ENCODE data around the gene NCOR1.

Gene NCOR1

DNA sequence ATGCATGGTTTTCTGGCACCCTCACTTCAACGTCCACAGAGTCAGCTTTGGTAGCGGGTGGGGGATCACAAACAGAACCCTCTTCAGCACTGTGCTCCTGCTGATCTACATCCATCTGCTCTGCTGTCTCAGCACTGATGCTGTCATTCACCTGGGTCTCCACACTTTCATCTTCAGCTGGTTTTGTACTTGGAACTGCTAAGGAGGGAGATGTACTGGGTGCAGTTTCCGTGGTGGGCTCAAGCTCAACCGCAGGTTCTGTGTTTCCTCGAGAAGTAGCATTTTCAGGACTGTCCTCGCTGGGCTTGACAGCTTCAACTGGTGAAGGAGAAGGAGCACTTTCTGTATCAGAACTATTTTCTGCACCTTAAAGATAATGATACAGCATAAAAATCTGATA is 113.9 kb downstream of the NCOR1 start:
- TF ChIP-seq, protein P1, sequence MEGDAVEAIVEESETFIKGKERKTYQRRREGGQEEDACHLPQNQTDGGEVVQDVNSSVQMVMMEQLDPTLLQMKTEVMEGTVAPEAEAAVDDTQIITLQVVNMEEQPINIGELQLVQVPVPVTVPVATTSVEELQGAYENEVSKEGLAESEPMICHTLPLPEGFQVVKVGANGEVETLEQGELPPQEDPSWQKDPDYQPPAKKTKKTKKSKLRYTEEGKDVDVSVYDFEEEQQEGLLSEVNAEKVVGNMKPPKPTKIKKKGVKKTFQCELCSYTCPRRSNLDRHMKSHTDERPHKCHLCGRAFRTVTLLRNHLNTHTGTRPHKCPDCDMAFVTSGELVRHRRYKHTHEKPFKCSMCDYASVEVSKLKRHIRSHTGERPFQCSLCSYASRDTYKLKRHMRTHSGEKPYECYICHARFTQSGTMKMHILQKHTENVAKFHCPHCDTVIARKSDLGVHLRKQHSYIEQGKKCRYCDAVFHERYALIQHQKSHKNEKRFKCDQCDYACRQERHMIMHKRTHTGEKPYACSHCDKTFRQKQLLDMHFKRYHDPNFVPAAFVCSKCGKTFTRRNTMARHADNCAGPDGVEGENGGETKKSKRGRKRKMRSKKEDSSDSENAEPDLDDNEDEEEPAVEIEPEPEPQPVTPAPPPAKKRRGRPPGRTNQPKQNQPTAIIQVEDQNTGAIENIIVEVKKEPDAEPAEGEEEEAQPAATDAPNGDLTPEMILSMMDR (IDR thresholded peaks at IDR 0.05) = no peak

DNA sequence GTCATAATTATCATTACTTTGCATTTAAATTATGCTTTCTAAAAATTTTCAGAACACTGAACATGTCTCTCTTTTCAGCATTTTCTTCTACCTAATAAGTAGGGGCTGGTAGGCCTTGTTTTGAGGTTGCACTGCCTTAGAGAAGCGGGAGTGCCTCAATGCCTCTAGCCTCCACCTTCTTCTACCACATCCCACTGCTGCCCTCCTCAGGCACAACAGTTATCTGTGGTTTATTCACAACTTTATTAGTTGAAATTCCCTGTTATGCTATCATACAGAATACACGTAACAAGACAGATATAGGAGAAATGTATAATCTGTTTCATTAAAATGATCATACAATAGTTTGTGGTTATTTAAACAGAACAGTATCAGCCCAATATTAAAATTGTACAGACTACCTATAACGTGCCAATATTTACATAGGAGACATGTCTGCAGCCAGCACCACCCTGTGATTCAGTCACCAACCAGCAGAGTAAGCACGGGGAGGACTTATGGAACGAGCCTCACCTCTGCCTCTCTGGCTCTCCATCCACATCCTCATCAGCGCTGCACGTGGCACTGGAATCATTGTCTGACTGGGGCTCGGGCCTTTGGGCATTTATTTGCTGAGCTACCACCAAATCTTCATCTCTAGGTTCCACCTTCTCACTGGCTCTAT is 114.5 kb downstream of the NCOR1 start:
- TF ChIP-seq, protein P1 (IDR thresholded peaks at IDR 0.05) = no peak

DNA sequence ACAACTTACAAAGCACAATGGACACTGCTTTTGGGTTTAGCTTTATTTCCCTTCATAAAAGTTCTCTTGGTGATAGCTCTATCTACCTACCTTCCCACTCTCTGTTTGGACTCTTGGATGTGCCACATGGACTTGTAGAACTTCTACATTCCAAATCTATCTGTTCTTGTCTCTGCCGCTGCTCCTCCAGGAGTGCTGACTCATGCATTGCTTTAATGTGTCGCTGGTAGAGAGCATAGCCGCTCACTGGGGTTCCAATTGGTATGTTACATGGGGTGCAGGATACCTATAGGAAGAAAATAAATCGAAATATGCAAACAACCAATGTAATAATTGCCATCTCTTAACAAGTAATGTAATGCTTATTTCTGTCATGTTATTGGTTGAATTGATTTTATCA is 123.6 kb downstream of the NCOR1 start:
- TF ChIP-seq, protein P1 (IDR thresholded peaks at IDR 0.05) = no peak

DNA sequence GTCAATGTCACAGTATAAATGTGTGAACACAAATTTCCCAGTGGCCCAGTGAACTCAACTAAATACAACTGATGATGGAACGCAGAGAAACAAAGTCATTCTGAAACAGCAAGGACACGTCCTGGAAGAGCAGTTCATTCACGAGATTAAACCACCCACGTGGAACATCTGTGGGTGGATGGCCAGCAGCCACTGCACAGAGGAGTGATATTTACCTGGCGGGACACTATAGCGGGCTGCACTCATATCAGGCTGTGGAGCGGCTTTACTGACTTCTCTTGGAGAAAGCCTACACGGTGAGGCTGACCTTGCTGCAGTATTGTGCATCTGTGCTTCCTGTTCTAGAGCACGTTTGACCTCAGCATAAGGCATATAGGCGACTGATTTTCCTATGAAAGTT is 128.4 kb downstream of the NCOR1 start:
- TF ChIP-seq, protein P1 (IDR thresholded peaks at IDR 0.05) = no peak

DNA sequence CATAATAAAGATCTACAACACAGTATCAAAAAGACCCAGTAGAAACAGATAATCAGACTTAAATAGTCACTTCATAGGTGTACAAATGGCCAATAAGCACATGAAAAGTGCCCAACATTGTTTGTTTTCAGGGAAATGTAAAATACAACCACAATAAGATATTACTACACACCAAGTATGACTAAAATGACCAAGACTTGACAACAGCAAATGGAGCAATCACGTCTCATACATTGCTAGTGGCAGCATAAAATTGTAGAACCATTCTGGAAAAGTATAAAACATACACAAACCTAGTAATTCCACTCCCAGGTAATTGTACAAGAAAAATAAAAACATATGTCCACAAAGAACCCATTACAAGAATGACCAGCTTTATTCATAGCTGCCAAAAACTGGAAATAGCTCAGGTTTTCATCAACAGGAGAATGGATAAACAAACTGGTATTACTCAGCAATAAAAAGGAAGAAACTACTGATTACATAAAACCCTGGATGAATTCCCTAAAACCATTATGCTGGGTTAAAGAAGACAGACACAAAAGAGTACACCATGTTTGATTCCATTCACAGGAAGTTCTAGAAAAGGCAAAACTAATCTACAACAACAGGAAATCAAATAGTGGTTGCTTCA is 130.2 kb downstream of the NCOR1 start:
- TF ChIP-seq, protein P1 (IDR thresholded peaks at IDR 0.05) = no peak

DNA sequence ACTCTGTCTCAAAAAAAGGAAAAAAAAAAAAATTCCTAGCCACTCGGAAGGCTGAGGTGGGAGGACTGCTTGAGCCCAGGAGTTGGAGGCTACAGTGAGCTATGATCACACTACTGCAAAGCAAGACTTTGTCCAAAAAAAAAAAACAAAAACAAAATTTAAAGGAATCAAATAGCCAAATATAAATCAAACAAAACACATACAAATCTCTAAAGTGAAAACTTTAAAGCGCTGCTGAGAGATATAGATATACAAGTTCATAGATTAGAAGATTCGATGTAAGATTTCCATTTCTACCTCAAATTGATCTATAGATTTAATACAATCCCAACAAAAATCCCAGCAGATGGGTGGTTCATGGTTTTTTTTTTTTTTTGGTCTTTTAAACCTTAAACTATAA is 132.1 kb downstream of the NCOR1 start:
- TF ChIP-seq, protein P1 (IDR thresholded peaks at IDR 0.05) = no peak

DNA sequence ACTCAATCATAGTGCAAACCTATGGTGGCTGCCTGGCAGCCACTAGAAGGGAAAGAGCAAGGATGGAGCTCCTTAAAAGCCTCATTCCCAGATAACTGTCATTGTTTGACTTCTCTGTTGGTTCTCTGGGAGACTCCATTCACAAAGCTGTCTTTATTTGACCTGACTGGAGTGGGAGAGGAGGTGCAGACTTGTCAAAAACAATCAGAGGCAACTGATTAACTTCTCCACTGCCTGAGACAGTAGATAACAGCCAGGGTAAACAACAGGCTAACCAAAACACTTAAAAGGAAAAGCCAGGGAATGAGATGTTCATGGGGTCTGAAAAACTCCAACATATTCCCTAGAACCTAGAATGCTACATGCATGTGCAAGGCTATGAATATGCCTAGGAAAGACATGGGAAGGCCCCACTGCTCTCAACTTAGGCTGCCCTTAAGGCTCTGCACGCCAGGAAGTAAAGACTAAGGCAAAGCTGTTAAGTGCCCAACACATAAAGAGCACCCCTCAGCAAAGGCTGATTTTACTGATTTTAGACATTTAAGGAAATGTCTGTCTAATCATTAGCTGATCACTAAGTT is 133.7 kb downstream of the NCOR1 start:
- TF ChIP-seq, protein P1 (IDR thresholded peaks at IDR 0.05) = no peak
